GM12892 (cell line): ENCODE results near the gene ADAMTS4.

Experiments used
- DNase-seq: peaks from one replicate; pipeline ENCODE4 v3.0.0; 2011; ENCODE audit not compliant: insufficient read length
- FAIRE-seq: peaks from 2 replicates; lab custom pipeline; 2011; peaks lifted over from hg19 to GRCh38; lab: Jason Lieb, UNC
- POLR2A ChIP-seq: IDR thresholded peaks from 2 replicates; pipeline ENCODE4 v1.6.1; 2011; ENCODE audit warnings: low read depth, low read length, control low read depth
- POLR2AphosphoS5 ChIP-seq: IDR thresholded peaks from 2 replicates; pipeline ENCODE4 v1.6.1; 2011; ENCODE audit warnings: low read depth, low read length, control low read depth
- TAF1 ChIP-seq: IDR thresholded peaks from 2 replicates; pipeline ENCODE4 v1.6.1; 2011; ENCODE audit warnings: low read depth, mild to moderate bottlenecking, control low read depth, low read length, borderline replicate concordance

Gene ADAMTS4

GRCh38 chr1:161166669-161167548 lies 31.9 kb downstream of the ADAMTS4 start:
- no peak for DNase-seq
- TF ChIP-seq POLR2AphosphoS5: no peak
- TF ChIP-seq TAF1: no peak
- TF ChIP-seq POLR2A: no peak
- FAIRE-seq: no peak

- peak; percentile 97 for FAIRE-seq
These were observed 32.8 kb downstream of the ADAMTS4 start, which contains the start of gene PPOX for GRCh38 chr1:161165742-161166668. Gene PPOX, plus strand, starts transcription at chr1:161166426. Its CDS starts 422 bp downstream, at chr1:161166848.

GRCh38 chr1:161164901-161165610 lies 33.8 kb downstream of the ADAMTS4 start:
- DNase-seq (no peak), FAIRE-seq (no peak)
- TF ChIP-seq POLR2AphosphoS5 (no peak), POLR2A (no peak), TAF1 (no peak)

More at GRCh38 chr1:161165742-161166668, 32.8 kb downstream of the ADAMTS4 start, which contains the start of gene PPOX:
- TF ChIP-seq POLR2AphosphoS5 (peak; percentile 88), TAF1 (peak; percentile 29; the same call in 1 of the 2 replicates), POLR2A (peak; percentile 94)
- DNase-seq: peak; percentile 86

- DNase-seq (no peak), FAIRE-seq (no peak)
- TF ChIP-seq POLR2A: no peak
- no peak for TF ChIP-seq POLR2AphosphoS5
- TF ChIP-seq TAF1: no peak
These were observed 35.1 kb downstream of the ADAMTS4 start for GRCh38 chr1:161163793-161164192.

- TF ChIP-seq TAF1: no peak
- TF ChIP-seq POLR2A: no peak
- no peak for TF ChIP-seq POLR2AphosphoS5
- DNase-seq (no peak), FAIRE-seq (no peak)
These were observed 36.0 kb downstream of the ADAMTS4 start for GRCh38 chr1:161162806-161163205.

- DNase-seq (no peak), FAIRE-seq (no peak)
- TF ChIP-seq POLR2A (no peak), POLR2AphosphoS5 (no peak), TAF1 (no peak)
These were observed 36.8 kb downstream of the ADAMTS4 start for GRCh38 chr1:161162052-161162451.

GRCh38 chr1:161161652-161162051 lies 37.2 kb downstream of the ADAMTS4 start:
- no peak for FAIRE-seq
- TF ChIP-seq TAF1: no peak
- no peak for TF ChIP-seq POLR2A
- no peak for TF ChIP-seq POLR2AphosphoS5
- no peak for DNase-seq

- no peak for DNase-seq
- no peak for FAIRE-seq
- TF ChIP-seq POLR2A (no peak), TAF1 (no peak), POLR2AphosphoS5 (no peak)
These were observed 38.1 kb downstream of the ADAMTS4 start for GRCh38 chr1:161160671-161161145.

GRCh38 chr1:161159913-161160243 lies 39.0 kb downstream of the ADAMTS4 start:
- DNase-seq (no peak), FAIRE-seq (peak; percentile 24)
- TF ChIP-seq POLR2A (no peak), TAF1 (no peak), POLR2AphosphoS5 (no peak)

GRCh38 chr1:161159087-161159912 lies 39.6 kb downstream of the ADAMTS4 start, which contains the start of gene USP21:
Gene USP21, plus strand, starts transcription at chr1:161159500. Its CDS starts 1,141 bp downstream, at chr1:161160641.
- DNase-seq: peak; percentile 98
- TF ChIP-seq POLR2A (peak; percentile 76; the same call in 1 of the 2 replicates), POLR2AphosphoS5 (peak; percentile 46; the same call in 1 of the 2 replicates), TAF1 (peak; percentile 95)
- peak; percentile 87 for FAIRE-seq
